ENCODE results near the gene UBIAD1. TPM values are rescaled to one million over a fixed set of nuclear protein-coding genes. Genes with fewer than 3 reads are reported as not detected.
"Not testable (repeated sequence)": the region's sequence is repeated elsewhere in the genome, so short reads cannot be mapped to it uniquely, and the experiment has no call there.

Gene UBIAD1
- total RNA-seq, 2 donors from 2014 or later: 7.9 to 14.4 TPM

DNA sequence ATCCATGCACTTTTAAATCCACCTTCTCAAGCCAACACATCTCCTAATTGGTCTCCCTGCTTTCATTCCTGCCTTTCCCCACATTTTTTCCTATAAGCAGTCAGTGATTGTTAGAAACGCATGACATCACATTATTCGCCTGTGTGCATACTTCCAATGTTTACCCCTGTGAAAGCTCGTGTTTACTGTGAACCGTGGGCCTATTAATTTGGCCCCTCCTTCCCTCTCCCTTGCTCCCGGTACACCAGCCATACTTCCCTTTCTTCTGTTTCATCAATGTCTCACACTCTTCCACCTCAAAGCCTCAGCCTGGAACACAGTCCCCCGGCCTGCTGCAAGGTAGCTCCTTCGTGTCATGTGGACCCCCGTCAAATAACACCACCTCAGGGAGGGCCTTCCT lies 19.8 kb upstream of the UBIAD1 start:
- Histone ChIP-seq H3K4me1 (no peaks in the 10 kb centered on the region), H3K36me3 (peaks cover 42% of the 10 kb centered on the region), H3K27ac (no peak overlapping the region), H3K9me3 (no peaks in the 10 kb centered on the region), H3K27me3 (no peaks in the 10 kb centered on the region), H3K4me3 (no peak overlapping the region), H3K9ac (ENCODE audit: low read depth in 2 of 2, low read length in 2 of 2) (no peak overlapping the region)
- DNase-seq: no peak
- intact Hi-C loops (cut with DNase I): no loop called here
- TF ChIP-seq, protein P1, sequence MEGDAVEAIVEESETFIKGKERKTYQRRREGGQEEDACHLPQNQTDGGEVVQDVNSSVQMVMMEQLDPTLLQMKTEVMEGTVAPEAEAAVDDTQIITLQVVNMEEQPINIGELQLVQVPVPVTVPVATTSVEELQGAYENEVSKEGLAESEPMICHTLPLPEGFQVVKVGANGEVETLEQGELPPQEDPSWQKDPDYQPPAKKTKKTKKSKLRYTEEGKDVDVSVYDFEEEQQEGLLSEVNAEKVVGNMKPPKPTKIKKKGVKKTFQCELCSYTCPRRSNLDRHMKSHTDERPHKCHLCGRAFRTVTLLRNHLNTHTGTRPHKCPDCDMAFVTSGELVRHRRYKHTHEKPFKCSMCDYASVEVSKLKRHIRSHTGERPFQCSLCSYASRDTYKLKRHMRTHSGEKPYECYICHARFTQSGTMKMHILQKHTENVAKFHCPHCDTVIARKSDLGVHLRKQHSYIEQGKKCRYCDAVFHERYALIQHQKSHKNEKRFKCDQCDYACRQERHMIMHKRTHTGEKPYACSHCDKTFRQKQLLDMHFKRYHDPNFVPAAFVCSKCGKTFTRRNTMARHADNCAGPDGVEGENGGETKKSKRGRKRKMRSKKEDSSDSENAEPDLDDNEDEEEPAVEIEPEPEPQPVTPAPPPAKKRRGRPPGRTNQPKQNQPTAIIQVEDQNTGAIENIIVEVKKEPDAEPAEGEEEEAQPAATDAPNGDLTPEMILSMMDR (IDR thresholded peaks at IDR 0.05): no peak

DNA sequence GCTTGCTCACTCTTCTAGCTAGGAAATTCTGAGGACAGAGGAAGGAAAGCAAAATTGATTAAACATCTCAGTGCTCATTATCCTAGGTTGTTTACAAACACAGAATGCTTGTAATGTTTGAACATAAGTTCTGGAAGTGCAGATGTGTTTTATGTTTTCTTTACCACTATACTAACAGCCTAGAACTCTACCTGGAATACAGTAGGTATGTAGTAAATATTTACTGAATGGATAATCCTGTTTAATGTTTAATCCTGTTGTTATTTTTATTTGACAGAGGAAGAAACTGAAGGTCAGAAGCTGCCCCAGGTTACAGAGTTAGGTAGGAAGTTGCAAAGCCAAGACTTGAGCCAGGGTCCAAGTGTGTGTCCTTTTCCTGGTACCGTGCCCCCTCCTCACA lies 16.7 kb upstream of the UBIAD1 start:
- no peak overlapping the region for H3K4me3 ChIP-seq
- H3K27me3 ChIP-seq: no peaks in the 10 kb centered on the region
- peaks cover 37% of the 10 kb centered on the region for H3K36me3 ChIP-seq
- no peak for DNase-seq
- H3K9ac ChIP-seq (ENCODE audit: low read depth in 2 of 2, low read length in 2 of 2): no peak overlapping the region
- no peak overlapping the region for H3K27ac ChIP-seq
- H3K9me3 ChIP-seq: no peaks in the 10 kb centered on the region
- H3K4me1 ChIP-seq: peaks cover 1% of the 10 kb centered on the region
- TF ChIP-seq, protein P1 (IDR thresholded peaks at IDR 0.05): no peak
- intact Hi-C loops (cut with DNase I): no loop called here

- peaks cover 7% of the 10 kb centered on the region for H3K36me3 ChIP-seq
- peaks cover 6% of the 10 kb centered on the region for H3K4me1 ChIP-seq
- no peaks in the 10 kb centered on the region for H3K27me3 ChIP-seq
- H3K9me3 ChIP-seq: no peaks in the 10 kb centered on the region
- peak; percentile 99 for DNase-seq
- TF ChIP-seq, protein P1 (IDR thresholded peaks at IDR 0.05): no peak
- peak within 1 kb of the TSS; percentile 96 for H3K4me3 ChIP-seq
- intact Hi-C loops (cut with DNase I): no loop called here
- peak within 1 kb of the TSS; percentile 83 to 98 for H3K9ac ChIP-seq (ENCODE audit: low read depth in 2 of 2, low read length in 2 of 2)
- H3K27ac ChIP-seq: peak within 1 kb of the TSS; percentile 7
Observed at GRCh38 chr1:11262171-11263049, 10.6 kb upstream of the UBIAD1 start, which contains the start of gene MTOR. Gene MTOR, minus strand, starts transcription at chr1:11262551. Its CDS starts 3,142 bp downstream, at chr1:11259409.

GRCh38 chr1:11266268-11267074 lies 6.5 kb upstream of the UBIAD1 start:
- intact Hi-C loops (cut with DNase I): no loop called here
- H3K9me3 ChIP-seq: no peaks in the 10 kb centered on the region
- TF ChIP-seq, protein P1 (IDR thresholded peaks at IDR 0.05): no peak
- no peak overlapping the region for H3K4me3 ChIP-seq
- no peak for DNase-seq
- H3K36me3 ChIP-seq: no peaks in the 10 kb centered on the region
- H3K27me3 ChIP-seq: no peaks in the 10 kb centered on the region
- no peak overlapping the region for H3K9ac ChIP-seq (ENCODE audit: low read depth in 2 of 2, low read length in 2 of 2)
- no peak overlapping the region for H3K27ac ChIP-seq
- peaks cover 3% of the 10 kb centered on the region for H3K4me1 ChIP-seq

DNA sequence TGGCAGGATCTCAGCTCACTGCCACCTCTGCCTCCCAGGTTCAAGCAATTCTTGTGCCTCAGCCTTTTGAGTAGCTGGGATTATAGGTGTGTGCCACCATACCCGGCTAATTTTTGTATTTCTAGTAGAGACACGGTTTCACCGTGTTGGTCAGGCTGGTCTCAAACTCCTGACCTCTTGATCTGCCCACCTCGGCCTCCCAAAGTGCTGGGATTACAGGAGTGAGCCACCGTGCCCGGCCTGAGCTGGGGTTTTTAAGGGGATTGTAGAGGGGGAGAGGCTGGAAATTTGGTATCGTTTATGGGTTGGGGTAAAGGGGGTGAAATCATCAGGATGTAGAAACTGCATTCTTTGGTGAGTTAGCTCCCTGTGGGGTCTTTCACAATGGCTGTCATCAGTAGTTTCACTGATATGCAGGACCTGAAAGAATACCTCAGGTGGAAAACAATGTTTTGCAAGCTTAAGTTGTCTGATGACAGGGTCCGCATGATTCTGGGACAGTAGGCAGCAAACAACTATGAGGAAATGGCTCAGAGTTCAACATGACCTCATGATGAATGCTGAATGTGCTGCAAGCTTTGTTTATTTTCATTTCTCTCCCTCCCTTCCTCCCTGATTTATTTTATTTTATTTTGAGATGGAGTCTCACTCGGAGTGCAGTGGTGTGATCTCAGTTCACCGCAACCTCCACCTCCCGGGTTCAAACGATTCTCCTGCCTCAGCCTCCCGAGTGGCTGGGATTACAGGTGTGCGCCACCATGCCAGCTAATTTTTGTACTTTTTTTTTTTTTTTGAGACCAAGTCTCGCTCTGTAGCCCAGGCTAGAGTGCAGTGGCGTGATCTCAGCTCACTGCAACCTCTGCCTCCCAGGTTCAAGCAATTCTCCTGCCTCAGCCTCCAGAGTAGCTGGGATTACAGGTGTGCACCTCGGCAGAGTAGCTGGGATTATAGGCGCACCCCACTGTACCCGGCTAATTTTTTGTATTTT lies 5.4 kb upstream of the UBIAD1 start:
- intact Hi-C loops (cut with DNase I); H3K9ac ChIP-seq (ENCODE audit: low read depth in 2 of 2, low read length in 2 of 2); H3K27me3 ChIP-seq; H3K9me3 ChIP-seq; DNase-seq; H3K27ac ChIP-seq; H3K4me3 ChIP-seq; H3K36me3 ChIP-seq; H3K4me1 ChIP-seq: not testable (repeated sequence)
